Measurements from ENCODE around the gene RCBTB1. TPM values are rescaled to one million over a fixed set of nuclear protein-coding genes. Genes with fewer than 3 reads are reported as not detected.

The RCBTB1 gene
- polyA plus RNA-seq (2011; rRNA removed) (15.8 and 20.7 TPM in 2 replicates), polyA plus RNA-seq (2017; fragmentation: RNase III; extraction: RNeasy Plus Mini Kit Qiagen cat#74134 plus additional on column Dnase treatment) (10.2 to 11.9 TPM (median 10.6 TPM) in 3 replicates), polyA minus RNA-seq (2011; rRNA and poly(A)+ RNA removed) (10.4 and 10.6 TPM in 2 replicates)
- 5.9 and 6.8 TPM in 2 replicates for polyA plus RNA-seq (2012; cell fraction: cytosol; rRNA removed)
- polyA plus RNA-seq (2012; cell fraction: nucleus; rRNA removed): 5.4 and 8.7 TPM in 2 replicates

DNA sequence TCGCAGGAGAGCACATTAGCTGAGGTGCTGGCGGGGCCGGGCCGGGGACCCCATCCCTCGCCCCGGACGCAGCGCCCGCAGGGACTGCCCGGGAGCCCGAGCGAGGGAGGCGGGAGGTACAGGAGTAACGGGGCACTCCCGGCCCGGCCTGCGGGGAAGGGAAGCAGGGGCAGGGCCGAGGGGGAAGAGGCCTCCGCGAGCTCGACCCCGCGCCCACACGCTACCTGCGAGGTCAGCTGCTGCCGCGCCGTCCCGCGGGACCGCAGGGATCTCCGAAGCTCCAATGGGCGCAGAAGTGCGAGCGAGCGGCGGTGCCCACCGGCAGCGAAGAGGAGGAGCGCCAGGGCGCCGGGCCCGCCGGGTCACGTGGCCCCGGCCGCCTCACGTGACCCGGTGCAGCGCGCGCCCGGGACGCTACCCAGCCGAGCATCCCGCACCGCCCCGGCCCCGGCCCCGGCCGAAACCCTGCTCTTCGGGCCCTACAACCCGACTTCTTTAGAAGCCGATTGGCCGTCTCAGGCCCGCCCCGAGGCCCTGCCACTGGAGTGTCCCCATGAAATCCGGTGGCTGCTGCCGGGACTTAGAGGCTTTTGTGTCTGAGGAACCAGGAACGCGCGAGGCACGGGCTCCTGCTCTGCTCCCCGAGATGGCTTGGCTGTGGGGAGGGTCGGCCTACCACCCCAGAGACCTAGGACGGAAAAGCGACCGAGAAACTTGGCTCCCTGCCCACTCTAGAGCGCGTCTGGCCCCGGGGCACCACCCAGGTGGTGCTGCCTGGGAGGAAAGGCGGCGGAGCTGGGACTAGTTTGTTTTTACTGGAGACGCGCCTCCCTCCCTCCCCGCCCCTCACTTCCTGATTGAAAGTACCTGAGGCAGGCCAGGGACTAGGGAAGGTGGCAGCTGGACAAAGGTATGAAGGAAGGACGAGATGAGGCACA is at the start of gene RCBTB1:
TSS of gene RCBTB1 (minus strand) at position 339 of the 938 bp plus-strand sequence. CDS start 18,279 bp downstream, outside the sequence.
- ChIA-PET CTCF (interaction anchor here (0.6 to 1.0 kb wide), 2 partner anchors 22 to 676 kb away, joined by 3 to 5 read pairs; no protein-coding TSS in a partner anchor), POLR2A (interaction anchor here (1.1 kb wide), 1 partner anchor 142 kb away, joined by 4 read pairs; the partner anchor contains the start of genes CAB39L and SETDB2)
- peak; percentile 95 to 98 for ATAC-seq
- TF ChIP-seq ZNF302 (CRISPR knock-in tag; IDR thresholded peaks at IDR 0.05) (no peak), NPAS2 (CRISPR knock-in tag; IDR thresholded peaks at IDR 0.05; ENCODE audit: borderline replicate concordance) (peak; percentile 72), JUNB (IDR thresholded peaks at IDR 0.05) (no peak), SMC3 (IDR thresholded peaks at IDR 0.05) (no peak), CBX2 (IDR thresholded peaks at IDR 0.05; ENCODE audit: borderline replicate concordance, low read depth) (no peak), RARB (CRISPR knock-in tag; IDR thresholded peaks at IDR 0.05) (no peak), NFE2L2 (conservative IDR thresholded peaks at IDR 0.05; ENCODE audit: low read length) (no peak), JUN (IDR thresholded peaks at IDR 0.05) (peak in 1 of 2 experiments; percentile 50; a peak in 1 of 5 replicates), POLR2A (IDR thresholded peaks at IDR 0.05; ENCODE audit: low read length) (peak; percentile 61), POLR2AphosphoS2 (conservative IDR thresholded peaks at IDR 0.05; ENCODE audit: low read length) (no peak), PHF8 (IDR thresholded peaks at IDR 0.05; ENCODE audit: borderline replicate concordance, low read depth) (peak; percentile 59; the same call in 1 of the 2 replicates), CBX8 (IDR thresholded peaks at IDR 0.05) (no peak), EHF (CRISPR knock-in tag; IDR thresholded peaks at IDR 0.05) (no peak), ZFP36 (IDR thresholded peaks at IDR 0.05; ENCODE audit: borderline replicate concordance, partially characterized antibody) (no peak), MAZ (IDR thresholded peaks at IDR 0.05; ENCODE audit: borderline replicate concordance, low read depth, low read length) (no peak), SREBF2 (IDR thresholded peaks at IDR 0.05) (no peak), BHLHE40 (IDR thresholded peaks at IDR 0.05; ENCODE audit: low read depth, low read length) (0 out of 2 replicates have a peak, but pooled peaks have one; percentile 34), CHD4 (IDR thresholded peaks at IDR 0.05; ENCODE audit: borderline replicate concordance) (no peak), HOXB13 (CRISPR knock-in tag; IDR thresholded peaks at IDR 0.05; ENCODE audit: low read depth) (no peak)
- TF ChIP-seq, protein P1, sequence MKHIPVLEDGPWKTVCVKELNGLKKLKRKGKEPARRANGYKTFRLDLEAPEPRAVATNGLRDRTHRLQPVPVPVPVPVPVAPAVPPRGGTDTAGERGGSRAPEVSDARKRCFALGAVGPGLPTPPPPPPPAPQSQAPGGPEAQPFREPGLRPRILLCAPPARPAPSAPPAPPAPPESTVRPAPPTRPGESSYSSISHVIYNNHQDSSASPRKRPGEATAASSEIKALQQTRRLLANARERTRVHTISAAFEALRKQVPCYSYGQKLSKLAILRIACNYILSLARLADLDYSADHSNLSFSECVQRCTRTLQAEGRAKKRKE (CRISPR knock-in tag; IDR thresholded peaks at IDR 0.05; ENCODE audit: low read depth): no peak
- TF ChIP-seq, protein P2, sequence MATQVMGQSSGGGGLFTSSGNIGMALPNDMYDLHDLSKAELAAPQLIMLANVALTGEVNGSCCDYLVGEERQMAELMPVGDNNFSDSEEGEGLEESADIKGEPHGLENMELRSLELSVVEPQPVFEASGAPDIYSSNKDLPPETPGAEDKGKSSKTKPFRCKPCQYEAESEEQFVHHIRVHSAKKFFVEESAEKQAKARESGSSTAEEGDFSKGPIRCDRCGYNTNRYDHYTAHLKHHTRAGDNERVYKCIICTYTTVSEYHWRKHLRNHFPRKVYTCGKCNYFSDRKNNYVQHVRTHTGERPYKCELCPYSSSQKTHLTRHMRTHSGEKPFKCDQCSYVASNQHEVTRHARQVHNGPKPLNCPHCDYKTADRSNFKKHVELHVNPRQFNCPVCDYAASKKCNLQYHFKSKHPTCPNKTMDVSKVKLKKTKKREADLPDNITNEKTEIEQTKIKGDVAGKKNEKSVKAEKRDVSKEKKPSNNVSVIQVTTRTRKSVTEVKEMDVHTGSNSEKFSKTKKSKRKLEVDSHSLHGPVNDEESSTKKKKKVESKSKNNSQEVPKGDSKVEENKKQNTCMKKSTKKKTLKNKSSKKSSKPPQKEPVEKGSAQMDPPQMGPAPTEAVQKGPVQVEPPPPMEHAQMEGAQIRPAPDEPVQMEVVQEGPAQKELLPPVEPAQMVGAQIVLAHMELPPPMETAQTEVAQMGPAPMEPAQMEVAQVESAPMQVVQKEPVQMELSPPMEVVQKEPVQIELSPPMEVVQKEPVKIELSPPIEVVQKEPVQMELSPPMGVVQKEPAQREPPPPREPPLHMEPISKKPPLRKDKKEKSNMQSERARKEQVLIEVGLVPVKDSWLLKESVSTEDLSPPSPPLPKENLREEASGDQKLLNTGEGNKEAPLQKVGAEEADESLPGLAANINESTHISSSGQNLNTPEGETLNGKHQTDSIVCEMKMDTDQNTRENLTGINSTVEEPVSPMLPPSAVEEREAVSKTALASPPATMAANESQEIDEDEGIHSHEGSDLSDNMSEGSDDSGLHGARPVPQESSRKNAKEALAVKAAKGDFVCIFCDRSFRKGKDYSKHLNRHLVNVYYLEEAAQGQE (IDR thresholded peaks at IDR 0.05): 0 out of 2 replicates have a peak, but pooled peaks have one; percentile 16
- TF ChIP-seq, protein P3, sequence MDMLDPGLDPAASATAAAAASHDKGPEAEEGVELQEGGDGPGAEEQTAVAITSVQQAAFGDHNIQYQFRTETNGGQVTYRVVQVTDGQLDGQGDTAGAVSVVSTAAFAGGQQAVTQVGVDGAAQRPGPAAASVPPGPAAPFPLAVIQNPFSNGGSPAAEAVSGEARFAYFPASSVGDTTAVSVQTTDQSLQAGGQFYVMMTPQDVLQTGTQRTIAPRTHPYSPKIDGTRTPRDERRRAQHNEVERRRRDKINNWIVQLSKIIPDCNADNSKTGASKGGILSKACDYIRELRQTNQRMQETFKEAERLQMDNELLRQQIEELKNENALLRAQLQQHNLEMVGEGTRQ (IDR thresholded peaks at IDR 0.05): peak; percentile 93
- TF ChIP-seq, protein P4, sequence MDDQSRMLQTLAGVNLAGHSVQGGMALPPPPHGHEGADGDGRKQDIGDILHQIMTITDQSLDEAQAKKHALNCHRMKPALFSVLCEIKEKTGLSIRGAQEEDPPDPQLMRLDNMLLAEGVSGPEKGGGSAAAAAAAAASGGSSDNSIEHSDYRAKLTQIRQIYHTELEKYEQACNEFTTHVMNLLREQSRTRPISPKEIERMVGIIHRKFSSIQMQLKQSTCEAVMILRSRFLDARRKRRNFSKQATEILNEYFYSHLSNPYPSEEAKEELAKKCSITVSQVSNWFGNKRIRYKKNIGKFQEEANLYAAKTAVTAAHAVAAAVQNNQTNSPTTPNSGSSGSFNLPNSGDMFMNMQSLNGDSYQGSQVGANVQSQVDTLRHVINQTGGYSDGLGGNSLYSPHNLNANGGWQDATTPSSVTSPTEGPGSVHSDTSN (IDR thresholded peaks at IDR 0.05): no peak
- TF ChIP-seq, protein P5, sequence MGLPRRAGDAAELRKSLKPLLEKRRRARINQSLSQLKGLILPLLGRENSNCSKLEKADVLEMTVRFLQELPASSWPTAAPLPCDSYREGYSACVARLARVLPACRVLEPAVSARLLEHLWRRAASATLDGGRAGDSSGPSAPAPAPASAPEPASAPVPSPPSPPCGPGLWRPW (IDR thresholded peaks at IDR 0.05): no peak
- TF ChIP-seq, protein P6, sequence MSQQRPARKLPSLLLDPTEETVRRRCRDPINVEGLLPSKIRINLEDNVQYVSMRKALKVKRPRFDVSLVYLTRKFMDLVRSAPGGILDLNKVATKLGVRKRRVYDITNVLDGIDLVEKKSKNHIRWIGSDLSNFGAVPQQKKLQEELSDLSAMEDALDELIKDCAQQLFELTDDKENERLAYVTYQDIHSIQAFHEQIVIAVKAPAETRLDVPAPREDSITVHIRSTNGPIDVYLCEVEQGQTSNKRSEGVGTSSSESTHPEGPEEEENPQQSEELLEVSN (IDR thresholded peaks at IDR 0.05; ENCODE audit: borderline replicate concordance, low read depth): peak; percentile 43; the same call in 1 of the 2 replicates
- TF ChIP-seq, protein P7, sequence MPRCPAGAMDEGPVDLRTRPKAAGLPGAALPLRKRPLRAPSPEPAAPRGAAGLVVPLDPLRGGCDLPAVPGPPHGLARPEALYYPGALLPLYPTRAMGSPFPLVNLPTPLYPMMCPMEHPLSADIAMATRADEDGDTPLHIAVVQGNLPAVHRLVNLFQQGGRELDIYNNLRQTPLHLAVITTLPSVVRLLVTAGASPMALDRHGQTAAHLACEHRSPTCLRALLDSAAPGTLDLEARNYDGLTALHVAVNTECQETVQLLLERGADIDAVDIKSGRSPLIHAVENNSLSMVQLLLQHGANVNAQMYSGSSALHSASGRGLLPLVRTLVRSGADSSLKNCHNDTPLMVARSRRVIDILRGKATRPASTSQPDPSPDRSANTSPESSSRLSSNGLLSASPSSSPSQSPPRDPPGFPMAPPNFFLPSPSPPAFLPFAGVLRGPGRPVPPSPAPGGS (IDR thresholded peaks at IDR 0.05): peak; percentile 61; the same call in 1 of the 3 replicates
- TF ChIP-seq, protein P8, sequence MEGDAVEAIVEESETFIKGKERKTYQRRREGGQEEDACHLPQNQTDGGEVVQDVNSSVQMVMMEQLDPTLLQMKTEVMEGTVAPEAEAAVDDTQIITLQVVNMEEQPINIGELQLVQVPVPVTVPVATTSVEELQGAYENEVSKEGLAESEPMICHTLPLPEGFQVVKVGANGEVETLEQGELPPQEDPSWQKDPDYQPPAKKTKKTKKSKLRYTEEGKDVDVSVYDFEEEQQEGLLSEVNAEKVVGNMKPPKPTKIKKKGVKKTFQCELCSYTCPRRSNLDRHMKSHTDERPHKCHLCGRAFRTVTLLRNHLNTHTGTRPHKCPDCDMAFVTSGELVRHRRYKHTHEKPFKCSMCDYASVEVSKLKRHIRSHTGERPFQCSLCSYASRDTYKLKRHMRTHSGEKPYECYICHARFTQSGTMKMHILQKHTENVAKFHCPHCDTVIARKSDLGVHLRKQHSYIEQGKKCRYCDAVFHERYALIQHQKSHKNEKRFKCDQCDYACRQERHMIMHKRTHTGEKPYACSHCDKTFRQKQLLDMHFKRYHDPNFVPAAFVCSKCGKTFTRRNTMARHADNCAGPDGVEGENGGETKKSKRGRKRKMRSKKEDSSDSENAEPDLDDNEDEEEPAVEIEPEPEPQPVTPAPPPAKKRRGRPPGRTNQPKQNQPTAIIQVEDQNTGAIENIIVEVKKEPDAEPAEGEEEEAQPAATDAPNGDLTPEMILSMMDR (IDR thresholded peaks at IDR 0.05): no peak

More for the DNA sequence above, at the start of gene RCBTB1:
- peak within 1 kb of the TSS; percentile 99 for H3K4me2 ChIP-seq
- peak within 1 kb of the TSS; percentile 90 to 93 for H3K27ac ChIP-seq
- peak within 1 kb of the TSS; percentile 97 for H3K4me3 ChIP-seq
- WGBS (ENCODE audit: missing lambda C conversion rate): 0% methylated on average over 15 of the region's 87 CpGs
- FAIRE-seq (no peak), DNase-seq (ENCODE audit: low read depth in 1 of 2, low spot score in 1 of 2) (peak; percentile 58 to 69)
- no peaks in the 10 kb centered on the region for H3K9me3 ChIP-seq
- peaks cover 23% of the 10 kb centered on the region for H3K4me1 ChIP-seq
